Heart left ventricle (tissue), 13 donors: ENCODE measurements around the gene WDR90.

Source experiments
- CTCF ChIP-seq, 12 donors: fragments of 200-600 bp; sonication (generic) in 4 of 12; IDR thresholded peaks; one replicate each; pipeline versions ENCODE4 v1.5.0 to v1.8.0; 2018 to 2022; ENCODE audit warnings: antibody characterized with exemption in 12 of 12, mild to moderate bottlenecking in 5 of 12
- POLR2A ChIP-seq, 2 donors: fragments of 450-650 bp; IDR thresholded peaks; one replicate each; pipeline ENCODE4 v1.6.1; 2017; ENCODE audit warnings: antibody characterized with exemption in 2 of 2, mild to moderate bottlenecking in 2 of 2, moderate library complexity in 2 of 2
- donor health status: ischemic (EF 13 %, LVEDD 7.1; RV severe dilation, severe dysfunction).
- donor health status: DM: no; HTN: yes; CAD: no.
- donor health status: DM: no; HTN: no; CAD: no.
- donor health status: ischemic (EF 25% LVEDD 6.9; RV normal size, moderate dysfunction).
- donor health status: ischemic (EF 25% LVEDD 5.7; RV mildly dilated, moderate dysfunction).
- donor health status: ischemic (EF 35%, LVEDD 5.7; RV mildly dilated, moderate dysfunction).
- donor health status: nonischemic (EF 11% LVEDD 7.7; RV severe dilation, severe dysfunction).
- donor health status: DM: yes; HTN: yes; CAD: no.
- donor health status: PGD.
- donor health status: ischemic (EF 29% LVEDD 5.4; RV normal size, mild dysfunction).
- donor health status: nonischemic (EF 23%, LVEDD 6.1; RV moderate dilation, normal function).

- no peak for TF ChIP-seq CTCF (IDR thresholded peaks at IDR 0.05)
- TF ChIP-seq POLR2A (IDR thresholded peaks at IDR 0.05), result no peak
These were observed 31.3 kb upstream of the WDR90 start for GRCh38 chr16:617855-618254.
